Fibroblast of lung (primary cell): Measurements from ENCODE around the gene UBE2E3.

Experiments
- EZH2 ChIP-seq: IDR thresholded peaks from 2 replicates; pipeline ENCODE4 v1.5.1; 2012; ENCODE audit warnings: low read length, control low read depth, mild to moderate bottlenecking; ENCODE audit errors: missing control alignments
- TF ChIP-seq, protein P1 (sequence below), 2 donors: IDR thresholded peaks in 1 of 2; conservative IDR thresholded peaks in 1 of 2; 1 replicate in 1 of 2; 2 replicates in 1 of 2; pipeline ENCODE4 v1.5.1; 2011 to 2012; ENCODE audit warnings: low read length in 2 of 2, control low read depth in 1 of 2, inconsistent platforms in 1 of 2, low read depth in 1 of 2, mild to moderate bottlenecking in 1 of 2

DNA sequence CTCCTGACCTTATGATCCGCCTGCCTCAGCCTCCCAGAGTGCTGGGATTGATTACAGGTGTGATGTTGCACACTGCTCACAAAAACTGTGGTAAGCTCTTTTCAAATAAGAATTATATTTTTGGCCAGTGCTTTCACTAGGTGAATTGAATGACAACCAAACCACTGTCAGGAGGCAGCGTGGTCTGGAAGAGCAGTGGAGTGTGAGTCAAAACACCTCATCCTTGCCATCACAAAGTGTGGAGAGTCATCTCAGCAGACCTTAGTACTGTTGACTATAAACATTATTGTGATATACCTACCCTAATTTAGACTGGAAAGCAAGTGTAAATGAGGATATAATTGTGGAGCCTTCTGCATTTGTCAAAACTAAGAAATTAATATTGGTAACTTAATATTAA is 61.3 kb downstream of the UBE2E3 start:
- no peak for TF ChIP-seq EZH2
- TF ChIP-seq, protein P1, sequence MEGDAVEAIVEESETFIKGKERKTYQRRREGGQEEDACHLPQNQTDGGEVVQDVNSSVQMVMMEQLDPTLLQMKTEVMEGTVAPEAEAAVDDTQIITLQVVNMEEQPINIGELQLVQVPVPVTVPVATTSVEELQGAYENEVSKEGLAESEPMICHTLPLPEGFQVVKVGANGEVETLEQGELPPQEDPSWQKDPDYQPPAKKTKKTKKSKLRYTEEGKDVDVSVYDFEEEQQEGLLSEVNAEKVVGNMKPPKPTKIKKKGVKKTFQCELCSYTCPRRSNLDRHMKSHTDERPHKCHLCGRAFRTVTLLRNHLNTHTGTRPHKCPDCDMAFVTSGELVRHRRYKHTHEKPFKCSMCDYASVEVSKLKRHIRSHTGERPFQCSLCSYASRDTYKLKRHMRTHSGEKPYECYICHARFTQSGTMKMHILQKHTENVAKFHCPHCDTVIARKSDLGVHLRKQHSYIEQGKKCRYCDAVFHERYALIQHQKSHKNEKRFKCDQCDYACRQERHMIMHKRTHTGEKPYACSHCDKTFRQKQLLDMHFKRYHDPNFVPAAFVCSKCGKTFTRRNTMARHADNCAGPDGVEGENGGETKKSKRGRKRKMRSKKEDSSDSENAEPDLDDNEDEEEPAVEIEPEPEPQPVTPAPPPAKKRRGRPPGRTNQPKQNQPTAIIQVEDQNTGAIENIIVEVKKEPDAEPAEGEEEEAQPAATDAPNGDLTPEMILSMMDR (conservative IDR thresholded peaks at IDR 0.05 in 1 of 2, IDR thresholded peaks at IDR 0.05 in 1 of 2; ENCODE audit: low read depth in 1 of 2, low read length in 2 of 2) = no peak
